GM19467 (cell line): ENCODE measurements around the gene PHYHD1.
"Not testable (repeated sequence)": the region's sequence is repeated elsewhere in the genome, so short reads cannot be mapped to it uniquely, and the experiment has no call there.

Experiments used
- ATAC-seq: cut with Tn5 transposase; IDR thresholded peaks from one replicate; pipeline ENCODE4 v1.9.1; 2021; ENCODE audit warnings: mild to moderate bottlenecking, moderate library complexity; ENCODE audit not compliant: unreplicated experiment

Gene PHYHD1

DNA sequence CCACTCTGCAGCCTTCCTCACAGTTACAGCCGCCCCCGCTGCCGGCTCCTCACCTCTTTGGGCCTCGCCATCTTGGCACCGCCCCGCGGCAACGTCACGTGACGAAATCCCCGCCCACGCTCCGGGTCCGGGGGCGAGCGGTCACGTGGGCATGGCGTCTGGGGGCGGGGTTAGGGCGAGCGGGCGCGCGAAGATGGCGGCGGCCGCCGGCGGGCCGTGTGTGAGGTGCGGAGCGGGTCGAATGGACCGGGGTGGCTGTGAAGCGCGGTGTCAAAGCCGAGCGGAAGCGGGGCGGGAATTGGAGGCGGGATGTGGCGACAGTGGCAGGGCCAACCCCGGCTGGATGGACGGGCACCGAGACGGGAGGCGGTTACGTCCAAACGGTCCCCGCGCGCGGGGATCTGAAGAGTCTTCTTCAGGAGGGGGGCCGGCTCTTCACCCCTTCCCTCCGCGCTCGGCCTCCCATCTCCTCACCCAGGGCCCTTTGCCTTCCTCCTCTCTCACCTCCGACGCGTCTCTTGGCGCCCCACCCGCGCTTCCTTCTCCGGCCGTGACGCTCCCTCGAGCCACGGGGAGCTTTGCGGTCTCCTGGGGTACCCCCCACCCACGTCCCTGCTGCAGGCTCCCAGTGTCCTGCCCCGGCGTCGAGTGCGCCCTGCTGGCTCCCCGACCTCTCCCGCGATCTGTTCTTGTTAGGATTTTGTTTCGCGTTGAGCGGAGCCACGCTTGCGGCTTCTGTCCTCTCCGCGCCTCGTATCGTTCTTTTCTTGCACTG, 26.9 kb downstream of the PHYHD1 start, which contains the start of the genes DOLK and NUP188:
Gene DOLK (minus strand): TSS at position 77 of the 775 bp plus-strand sequence. CDS start 300 bp downstream, outside the sequence.
Gene NUP188 (plus strand): TSS at position 173 of the 775 bp plus-strand sequence. CDS start 21 bp downstream, at position 194.
- ATAC-seq = peak; percentile 78

DNA sequence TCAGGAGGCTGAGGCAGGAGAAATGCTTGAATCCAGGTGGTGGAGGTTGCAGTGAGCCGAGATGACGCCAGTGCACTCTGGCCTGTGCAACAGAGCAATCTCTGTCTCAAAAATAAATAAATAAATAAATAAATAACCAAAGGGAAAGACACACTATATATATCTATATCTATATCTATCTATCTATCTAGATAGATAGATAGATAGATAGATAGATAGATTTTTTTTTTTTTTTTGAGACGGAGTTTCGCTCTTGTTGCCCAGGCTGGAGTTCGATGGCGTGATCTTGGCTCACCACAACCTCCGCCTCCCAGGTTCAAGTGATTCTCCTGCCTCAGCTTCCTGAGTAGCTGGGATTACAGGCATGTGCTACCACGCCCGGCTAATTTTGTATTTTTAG, 40.6 kb downstream of the PHYHD1 start:
- not testable (repeated sequence) for ATAC-seq

DNA sequence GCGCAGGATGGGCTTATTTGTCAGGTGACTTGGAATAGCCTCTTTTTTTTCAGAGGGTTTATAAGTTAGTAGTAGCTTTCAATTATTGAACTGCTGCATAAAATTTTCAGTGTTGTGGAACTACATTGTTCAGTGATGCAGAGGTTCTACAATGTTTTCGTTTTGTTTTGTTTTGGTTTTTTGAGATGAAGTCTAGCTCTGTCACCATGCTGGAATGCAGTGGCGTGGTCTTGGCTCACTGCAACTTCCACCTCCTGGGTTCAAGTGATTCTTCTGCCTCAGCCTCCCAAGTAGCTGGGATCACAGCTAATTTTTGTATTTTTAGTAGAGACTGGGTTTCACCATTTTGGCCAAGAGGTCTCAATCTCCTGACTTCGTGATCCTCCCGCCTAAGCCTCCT, 48.7 kb downstream of the PHYHD1 start:
- ATAC-seq = no peak

DNA sequence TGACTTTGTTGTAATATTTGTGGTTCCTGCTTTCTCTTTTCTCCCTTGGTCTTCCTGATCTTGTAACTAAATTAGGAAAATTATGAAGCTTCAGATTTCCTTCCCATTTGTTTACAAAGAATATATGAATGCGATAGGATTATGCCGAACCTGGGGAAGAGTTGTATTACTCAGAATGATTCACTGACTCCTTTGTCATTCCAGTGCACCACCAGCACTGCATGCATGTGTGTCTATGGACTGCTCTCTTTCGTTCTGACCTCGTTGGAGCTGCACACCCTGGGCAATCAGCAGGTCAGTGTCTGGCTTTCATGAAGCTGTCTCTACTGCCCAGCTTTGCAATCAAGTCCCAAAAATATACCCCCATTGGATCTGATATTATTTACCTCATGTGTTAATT, 52.2 kb downstream of the PHYHD1 start:
- ATAC-seq = no peak

DNA sequence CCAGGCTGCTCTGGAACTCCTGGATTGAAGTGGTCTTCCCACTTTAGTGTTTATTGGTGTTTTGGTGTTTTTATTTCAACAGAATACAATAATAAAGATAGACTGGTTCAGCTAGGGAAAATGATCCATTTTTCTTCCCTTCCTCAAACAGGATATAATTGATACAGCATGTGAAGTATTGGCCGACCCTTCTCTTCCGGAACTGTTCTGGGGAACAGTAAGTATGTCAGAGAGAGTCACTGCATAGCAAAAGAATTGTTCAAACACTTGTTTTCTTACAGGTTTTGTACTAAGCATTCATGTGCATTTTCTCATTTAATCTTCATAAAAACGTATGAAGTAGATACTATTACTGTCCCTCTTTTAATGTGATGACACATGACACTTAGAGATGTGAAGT, 58.3 kb downstream of the PHYHD1 start:
- ATAC-seq = no peak

DNA sequence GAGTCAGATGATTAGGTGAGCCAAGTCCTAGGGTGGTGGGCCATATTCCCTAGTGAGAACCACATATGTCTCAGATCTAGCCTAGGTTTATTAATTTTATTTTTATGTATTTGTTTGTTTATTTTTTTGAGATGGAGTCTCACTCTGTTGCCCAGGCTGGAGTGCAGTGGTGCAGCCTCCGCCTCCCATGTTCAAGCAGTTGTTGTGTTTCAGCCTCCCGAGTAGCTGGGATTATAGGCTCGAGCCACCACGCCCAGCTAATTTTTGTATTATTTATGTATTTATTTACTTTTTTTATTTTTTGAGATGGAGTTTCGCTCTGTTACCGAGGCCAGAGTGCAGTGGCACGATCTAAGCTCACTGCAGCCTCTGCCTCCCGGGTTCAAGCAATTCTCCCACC, 62.8 kb downstream of the PHYHD1 start:
- ATAC-seq = no peak

DNA sequence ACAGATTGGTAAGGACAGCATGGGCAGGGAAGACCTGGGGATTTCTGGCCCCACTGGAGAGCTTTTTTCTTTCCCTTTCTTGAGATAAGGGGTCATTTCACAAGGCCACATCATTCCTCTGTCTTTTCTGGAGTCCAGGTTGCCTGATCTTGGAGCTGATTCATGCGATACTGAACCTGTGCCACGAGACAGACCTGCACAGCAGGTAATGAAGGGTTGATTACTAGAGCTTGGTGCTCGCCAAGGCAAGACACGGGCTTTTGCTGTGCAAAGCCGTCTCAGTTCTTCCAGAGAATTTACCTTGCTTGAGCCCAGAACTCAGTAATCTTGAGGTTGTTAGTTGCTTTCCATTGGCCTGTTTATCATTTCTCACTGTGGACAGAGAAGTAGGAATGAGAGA, 65.9 kb downstream of the PHYHD1 start:
- ATAC-seq = no peak

DNA sequence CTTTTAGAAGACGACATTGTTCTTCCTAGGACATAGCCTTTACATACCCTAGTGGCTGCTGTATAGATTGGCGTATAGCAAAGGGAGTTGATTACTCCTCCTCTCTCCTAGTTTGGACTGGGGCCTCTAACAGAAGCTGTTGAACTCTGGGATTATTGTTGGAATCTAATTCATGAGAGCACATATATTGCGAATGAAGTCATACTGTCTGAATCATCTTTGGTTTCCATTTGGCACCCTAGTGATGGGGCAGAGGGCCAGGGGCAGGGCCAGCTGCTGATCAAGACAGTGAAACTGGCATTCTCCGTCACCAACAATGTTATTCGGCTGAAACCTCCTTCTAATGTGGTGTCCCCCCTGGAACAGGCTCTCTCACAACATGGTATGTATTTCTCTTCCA, 67.0 kb downstream of the PHYHD1 start:
- ATAC-seq = no peak
